HEK293 (cell line): Measurements from ENCODE around the gene BRMS1L.

Experiments
- CTCF ChIA-PET: fragments of 350-600 bp; formaldehyde crosslinking; extraction: SDS; loops from one replicate; lab custom pipeline; 2021; ENCODE audit warnings: antibody characterized with exemption; lab: Yijun Ruan, JAX
- POLR2A ChIA-PET: fragments of 300-600 bp; formaldehyde crosslinking; extraction: SDS; loops from one replicate; lab custom pipeline; 2020; ENCODE audit warnings: antibody characterized with exemption, inconsistent platforms; lab: Yijun Ruan, JAX
- H3K27ac ChIP-seq: fragments of 200-500 bp; sonication (Bioruptor generic); 2 replicates; pipeline ENCODE4 v1.5.1; 2014; ENCODE audit warnings: low read depth, low read length, control low read depth, inconsistent platforms; ENCODE audit errors: extremely low read depth
- H3K36me3 ChIP-seq, 2 experiments: fragments of 200-500 bp in 1 of 2; sonication (Bioruptor generic) in 1 of 2; 1 replicate in 1 of 2; 2 replicates in 1 of 2; pipeline ENCODE4 v1.5.1; 2014 to 2017; ENCODE audit warnings: inconsistent platforms in 2 of 2, low read length in 2 of 2; ENCODE audit not compliant: control insufficient read depth in 2 of 2, insufficient read depth in 1 of 2
- H3K4me1 ChIP-seq: fragments of 200-500 bp; sonication (Bioruptor generic); 2 replicates; pipeline ENCODE4 v1.5.1; 2014; ENCODE audit warnings: mild to moderate bottlenecking, low read length, inconsistent platforms; ENCODE audit not compliant: control insufficient read depth, insufficient read depth
- H3K4me3 ChIP-seq: 2 replicates; pipeline ENCODE4 v1.5.1; 2011; ENCODE audit warnings: low read depth, mild to moderate bottlenecking, control low read depth, low read length, moderate library complexity
- H3K9me3 ChIP-seq: fragments of 200-500 bp; sonication (Bioruptor generic); 2 replicates; pipeline ENCODE4 v1.5.1; 2014; ENCODE audit warnings: low read depth, low read length, inconsistent platforms; ENCODE audit not compliant: control insufficient read depth, insufficient read depth
- ATF2 ChIP-seq: fragments of 450-650 bp; formaldehyde crosslinking; IDR thresholded peaks from 2 replicates; pipeline ENCODE4 v1.5.1; 2016; ENCODE audit warnings: missing biosample characterization, missing genetic modification characterization, low read depth
- MZF1 ChIP-seq: fragments of 450-650 bp; formaldehyde crosslinking; IDR thresholded peaks from 2 replicates; pipeline ENCODE4 v1.5.1; 2017; ENCODE audit warnings: missing biosample characterization, missing genetic modification characterization, borderline replicate concordance
- RBAK ChIP-seq: fragments of 450-650 bp; formaldehyde crosslinking; IDR thresholded peaks from 2 replicates; pipeline ENCODE4 v1.5.1; 2016; ENCODE audit warnings: missing biosample characterization, missing genetic modification characterization
- REST ChIP-seq: fragments of 450-650 bp; formaldehyde crosslinking; IDR thresholded peaks from 2 replicates; pipeline ENCODE4 v1.5.1; 2016; ENCODE audit warnings: missing biosample characterization, missing genetic modification characterization
- ZBTB44 ChIP-seq: fragments of 450-650 bp; IDR thresholded peaks from 2 replicates; pipeline ENCODE4 v1.5.1; 2018; ENCODE audit warnings: missing biosample characterization, mild to moderate bottlenecking, missing genetic modification characterization
- ZBTB49 ChIP-seq: fragments of 450-650 bp; formaldehyde crosslinking; IDR thresholded peaks from 2 replicates; pipeline ENCODE4 v1.5.1; 2016; ENCODE audit warnings: missing biosample characterization, missing genetic modification characterization, low read depth
- ZFP37 ChIP-seq: fragments of 450-650 bp; formaldehyde crosslinking; IDR thresholded peaks from 2 replicates; pipeline ENCODE4 v1.5.1; 2016; ENCODE audit warnings: missing biosample characterization, missing genetic modification characterization
- ZFP69B ChIP-seq: fragments of 450-650 bp; formaldehyde crosslinking; IDR thresholded peaks from 2 replicates; pipeline ENCODE4 v1.5.1; 2016; ENCODE audit warnings: missing biosample characterization, missing genetic modification characterization
- ZNF133 ChIP-seq: fragments of 450-650 bp; formaldehyde crosslinking; IDR thresholded peaks from 2 replicates; pipeline ENCODE4 v1.5.1; 2016; ENCODE audit warnings: missing biosample characterization, missing genetic modification characterization
- ZNF138 ChIP-seq: fragments of 450-650 bp; formaldehyde crosslinking; IDR thresholded peaks from 2 replicates; pipeline ENCODE4 v1.5.1; 2016; ENCODE audit warnings: missing biosample characterization, missing genetic modification characterization, borderline replicate concordance
- ZNF155 ChIP-seq: fragments of 450-650 bp; formaldehyde crosslinking; IDR thresholded peaks from 2 replicates; pipeline ENCODE4 v1.5.1; 2016; ENCODE audit warnings: missing biosample characterization, missing genetic modification characterization
- ZNF221 ChIP-seq: fragments of 450-650 bp; formaldehyde crosslinking; IDR thresholded peaks from 2 replicates; pipeline ENCODE4 v1.5.1; 2017; ENCODE audit warnings: missing biosample characterization, missing genetic modification characterization, borderline replicate concordance
- ZNF280C ChIP-seq: fragments of 450-650 bp; formaldehyde crosslinking; IDR thresholded peaks from 2 replicates; pipeline ENCODE4 v1.5.1; 2016; ENCODE audit warnings: missing biosample characterization, missing genetic modification characterization
- ZNF324 ChIP-seq: fragments of 450-650 bp; formaldehyde crosslinking; IDR thresholded peaks from 2 replicates; pipeline ENCODE4 v1.5.1; 2016; ENCODE audit warnings: missing biosample characterization, missing genetic modification characterization
- ZNF341 ChIP-seq: fragments of 450-650 bp; formaldehyde crosslinking; IDR thresholded peaks from 2 replicates; pipeline ENCODE4; 2016; ENCODE audit warnings: low read depth, missing biosample characterization, missing genetic modification characterization
- ZNF366 ChIP-seq: fragments of 450-650 bp; formaldehyde crosslinking; conservative IDR thresholded peaks from 2 replicates; pipeline ENCODE4 v1.5.1; 2016; ENCODE audit warnings: missing biosample characterization, missing genetic modification characterization
- ZNF510 ChIP-seq: fragments of 450-650 bp; formaldehyde crosslinking; IDR thresholded peaks from 2 replicates; pipeline ENCODE4 v1.5.1; 2018; ENCODE audit warnings: mild to moderate bottlenecking, missing genetic modification characterization, missing biosample characterization; ENCODE audit not compliant: insufficient replicate concordance
- ZNF521 ChIP-seq: fragments of 450-650 bp; formaldehyde crosslinking; IDR thresholded peaks from 2 replicates; pipeline ENCODE4 v1.5.1; 2017; ENCODE audit warnings: missing biosample characterization, mild to moderate bottlenecking, missing genetic modification characterization
- ZNF529 ChIP-seq: fragments of 450-650 bp; formaldehyde crosslinking; IDR thresholded peaks from 2 replicates; pipeline ENCODE4 v1.5.1; 2017; ENCODE audit warnings: missing genetic modification characterization, missing biosample characterization; ENCODE audit not compliant: insufficient replicate concordance
- ZNF530 ChIP-seq: fragments of 450-650 bp; formaldehyde crosslinking; IDR thresholded peaks from 2 replicates; pipeline ENCODE4 v1.5.1; 2016; ENCODE audit warnings: low read depth, missing biosample characterization, missing genetic modification characterization
- ZNF585B ChIP-seq: fragments of 450-650 bp; formaldehyde crosslinking; IDR thresholded peaks from 2 replicates; pipeline ENCODE4 v1.5.1; 2016; ENCODE audit warnings: missing biosample characterization, missing genetic modification characterization
- ZNF626 ChIP-seq: fragments of 450-650 bp; sonication (Bioruptor Pico); formaldehyde crosslinking; IDR thresholded peaks from 2 replicates; pipeline ENCODE4 v1.5.1; 2018; ENCODE audit warnings: missing biosample characterization, missing genetic modification characterization, inconsistent platforms
- ZNF785 ChIP-seq: fragments of 450-650 bp; formaldehyde crosslinking; IDR thresholded peaks from 2 replicates; pipeline ENCODE4 v1.5.1; 2016; ENCODE audit warnings: missing biosample characterization, missing genetic modification characterization
- ZNF830 ChIP-seq: fragments of 450-650 bp; IDR thresholded peaks from 2 replicates; pipeline ENCODE4 v1.5.0; 2018; ENCODE audit warnings: missing biosample characterization, missing genetic modification characterization, low read depth, mild to moderate bottlenecking, moderate library complexity

BRMS1L gene

GRCh38 chr14:35786856-35787255 lies 39.3 kb upstream of the BRMS1L start (continued):
- no peak for TF ChIP-seq ZBTB44 (tag by site-specific recombination)
- no peak for TF ChIP-seq ZNF341 (tag by site-specific recombination)
- no peak for TF ChIP-seq ZNF138
- no peak for TF ChIP-seq ZNF585B (tag by site-specific recombination)
- TF ChIP-seq ZNF626 (tag by site-specific recombination) = no peak
- TF ChIP-seq ZFP69B (tag by site-specific recombination) = no peak
- no peak for TF ChIP-seq ZBTB49 (tag by site-specific recombination)
- no peak for TF ChIP-seq ZNF785 (tag by site-specific recombination)
- TF ChIP-seq, all 188 proteins: peak for 0

GRCh38 chr14:35789651-35790050 lies 36.5 kb upstream of the BRMS1L start:
- no peak for TF ChIP-seq MZF1 (tag by site-specific recombination)
- TF ChIP-seq ZNF366 (tag by site-specific recombination) = no peak
- TF ChIP-seq ZNF510 = no peak
- no peak for TF ChIP-seq ZNF830 (tag by site-specific recombination)
- TF ChIP-seq ZNF529 (tag by site-specific recombination) = no peak
- TF ChIP-seq RBAK = no peak
- no peak for TF ChIP-seq ZNF521 (tag by site-specific recombination)
- no peak for TF ChIP-seq REST
- TF ChIP-seq ZNF221 (tag by site-specific recombination) = no peak
- TF ChIP-seq ZNF133 (tag by site-specific recombination) = no peak
- no peak for TF ChIP-seq ATF2 (tag by site-specific recombination)
- no peak for TF ChIP-seq ZNF155 (tag by site-specific recombination)
- TF ChIP-seq ZNF530 (tag by site-specific recombination) = no peak
- TF ChIP-seq ZNF324 = no peak
- TF ChIP-seq ZNF280C (tag by site-specific recombination) = no peak
- TF ChIP-seq ZFP37 (tag by site-specific recombination) = no peak
- CTCF ChIA-PET = no interaction called here
- Histone ChIP-seq H3K36me3 (no peaks in the 10 kb centered on the region), H3K4me3 (no peak overlapping the region), H3K9me3 (no peaks in the 10 kb centered on the region), H3K27ac (no peak overlapping the region), H3K4me1 (no peaks in the 10 kb centered on the region; the same call in 1 of the 2 replicates)
- POLR2A ChIA-PET = no interaction called here
